Activated CD8-positive, alpha-beta memory T cell treated with anti-CD3 and anti-CD28 coated beads for 4 hours (primary cell): Measurements from ENCODE around the gene TMIE.

Source experiments
- DNase-seq, 2 donors: peaks; one replicate each; pipeline ENCODE4 v3.0.0-alpha.2; 2020; ENCODE audit warnings: low read depth in 2 of 2

Gene TMIE, protein sequence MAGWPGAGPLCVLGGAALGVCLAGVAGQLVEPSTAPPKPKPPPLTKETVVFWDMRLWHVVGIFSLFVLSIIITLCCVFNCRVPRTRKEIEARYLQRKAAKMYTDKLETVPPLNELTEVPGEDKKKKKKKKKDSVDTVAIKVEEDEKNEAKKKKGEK

DNA sequence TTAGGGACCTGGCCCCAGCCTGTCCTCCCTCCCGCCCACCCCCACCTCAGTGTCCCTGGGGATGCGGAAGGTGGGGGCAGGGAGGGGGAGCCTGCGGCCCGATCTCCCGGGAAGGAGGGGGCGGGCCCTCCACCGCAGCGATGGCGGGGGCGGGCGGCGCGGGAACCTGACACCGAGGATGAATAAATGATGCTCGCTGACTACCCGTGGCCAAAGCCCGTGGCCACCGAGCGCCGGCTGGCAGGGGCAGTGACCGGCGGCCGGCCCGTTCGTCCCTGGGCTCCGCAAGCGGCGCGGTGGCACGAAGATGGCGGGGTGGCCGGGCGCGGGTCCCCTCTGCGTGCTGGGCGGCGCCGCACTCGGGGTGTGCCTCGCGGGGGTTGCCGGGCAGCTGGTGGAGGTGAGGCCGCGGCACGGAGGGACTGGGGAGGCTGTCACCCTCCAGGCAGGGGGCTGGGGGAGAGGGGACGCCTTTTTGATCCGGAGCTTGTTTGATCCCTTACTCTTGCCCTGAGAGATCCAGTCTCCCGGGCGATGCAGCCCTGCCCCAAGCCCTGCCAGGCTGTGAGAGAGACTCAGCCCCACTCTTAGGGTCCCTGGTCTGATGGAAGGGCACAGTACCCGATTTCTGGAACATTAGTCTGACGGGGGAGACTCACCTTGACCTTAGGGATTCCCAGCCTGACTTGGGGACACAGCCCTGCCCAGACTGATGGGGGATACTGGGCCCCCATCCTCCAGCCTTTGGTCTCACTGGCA is at the start of gene TMIE:
TSS of gene TMIE (plus strand) at position 212 of the 759 bp plus-strand sequence. CDS start at position 308, 96 bp downstream.
- no peak for DNase-seq

DNA sequence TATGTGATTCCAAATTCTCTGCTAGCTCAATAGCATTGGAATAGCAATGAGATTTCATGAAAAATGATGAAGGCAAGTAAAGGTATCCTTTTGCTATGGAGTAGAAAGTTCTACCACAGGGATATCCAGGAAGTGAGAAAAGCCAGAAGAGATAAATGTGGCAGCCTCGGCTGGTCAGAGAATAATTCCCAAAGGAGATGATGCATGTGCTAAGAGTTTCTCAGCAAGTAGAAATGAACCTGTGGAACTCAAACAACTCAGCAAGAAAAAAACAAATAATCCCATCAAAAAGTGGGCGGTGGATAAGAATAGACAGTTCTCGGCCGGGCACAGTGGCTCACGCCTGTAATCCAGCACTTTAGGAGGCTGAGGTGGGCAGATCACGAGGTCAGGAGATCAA is 45.9 kb upstream of the TMIE start:
- no peak for DNase-seq

DNA sequence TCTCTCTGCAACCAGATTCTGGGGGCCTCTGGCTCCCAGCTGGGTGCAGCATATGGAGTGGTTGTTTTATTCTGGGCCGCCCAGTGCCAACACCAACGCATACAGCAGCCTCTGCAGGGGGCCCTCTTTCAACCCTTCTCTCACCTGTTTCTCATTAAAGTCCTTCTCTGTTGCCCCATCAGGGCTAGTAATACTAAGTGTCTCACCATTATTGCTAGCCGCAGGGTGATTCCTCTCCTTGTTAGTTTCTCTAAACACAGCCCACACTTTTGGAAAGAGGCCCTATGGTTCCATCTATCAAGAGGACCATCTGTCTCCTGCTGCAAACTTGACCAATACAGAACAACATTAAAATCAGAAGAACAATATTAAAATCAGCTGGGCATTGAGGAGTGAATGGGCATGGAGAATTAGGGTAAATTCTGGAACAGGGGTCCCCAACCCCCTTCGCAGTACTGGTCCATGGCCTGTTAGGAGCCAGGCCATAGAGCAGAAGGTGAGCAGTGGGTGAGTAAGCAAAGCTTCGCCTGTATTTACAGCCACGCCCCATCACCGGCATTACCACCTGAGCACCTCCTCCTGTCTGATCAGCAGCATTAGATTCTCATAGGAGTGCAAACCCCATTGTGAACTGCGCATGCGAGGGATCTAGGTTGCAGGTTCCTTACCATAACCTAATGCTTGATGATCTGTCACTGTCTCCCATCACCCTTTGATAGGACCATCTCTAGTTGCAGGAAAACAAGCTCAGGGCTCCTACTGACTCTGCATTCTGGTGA is 44.2 kb upstream of the TMIE start:
- no peak for DNase-seq

- DNase-seq, result no peak
Observed at GRCh38 chr3:46659285-46659684, 41.9 kb upstream of the TMIE start.

GRCh38 chr3:46660003-46660402 is 41.2 kb upstream of the TMIE start:
- DNase-seq, result no peak

DNA sequence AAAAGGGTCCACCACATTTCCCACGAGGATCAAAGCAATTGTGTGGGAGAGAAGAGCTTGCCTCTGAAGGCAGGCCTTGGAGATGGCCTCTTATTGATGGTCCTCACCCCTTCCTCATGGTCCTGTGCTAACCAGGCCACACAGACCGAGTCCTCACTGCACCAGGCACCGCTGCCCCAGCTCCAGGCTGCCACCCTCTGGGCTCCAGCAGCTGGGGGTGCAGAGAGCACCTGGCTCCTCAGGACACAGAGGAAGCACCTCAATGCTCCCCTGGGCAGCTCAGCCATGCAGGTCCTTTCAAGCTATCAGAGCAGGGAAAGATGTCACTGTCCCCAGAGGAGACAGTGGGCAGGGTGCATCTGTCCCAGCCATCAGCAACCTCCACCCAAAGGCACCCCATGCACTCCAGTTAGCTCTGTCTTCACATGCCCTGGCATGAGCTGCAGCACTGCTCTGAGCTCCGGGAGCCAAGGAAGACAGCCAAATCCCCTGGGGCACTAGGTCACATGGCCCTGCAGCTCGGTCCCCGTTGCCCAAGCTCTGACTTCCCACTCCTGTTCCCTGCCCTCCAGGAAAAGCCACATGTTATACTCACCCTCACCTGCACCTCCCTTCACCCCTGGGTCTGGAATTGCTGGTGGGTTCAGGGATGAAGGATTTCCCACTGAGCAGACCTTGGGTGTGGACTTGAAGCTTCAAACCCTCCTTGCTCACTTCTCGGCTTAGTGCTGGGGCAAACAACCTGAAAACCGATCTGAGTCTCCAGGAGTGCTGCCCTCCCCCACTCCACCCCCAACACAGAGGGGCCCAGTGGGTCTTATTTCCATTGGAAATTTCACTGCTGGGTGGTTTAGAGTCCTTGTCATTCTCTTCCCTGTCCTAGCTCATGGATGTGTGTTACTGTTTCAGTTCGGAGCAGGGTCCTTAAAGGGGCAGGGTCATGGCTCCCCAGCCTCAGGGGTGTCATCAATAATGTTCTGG is 40.4 kb upstream of the TMIE start:
- DNase-seq, result no peak

GRCh38 chr3:46661776-46662766 is 39.1 kb upstream of the TMIE start:
- DNase-seq, result no peak

GRCh38 chr3:46662771-46663551 is 38.2 kb upstream of the TMIE start:
- no peak for DNase-seq

DNA sequence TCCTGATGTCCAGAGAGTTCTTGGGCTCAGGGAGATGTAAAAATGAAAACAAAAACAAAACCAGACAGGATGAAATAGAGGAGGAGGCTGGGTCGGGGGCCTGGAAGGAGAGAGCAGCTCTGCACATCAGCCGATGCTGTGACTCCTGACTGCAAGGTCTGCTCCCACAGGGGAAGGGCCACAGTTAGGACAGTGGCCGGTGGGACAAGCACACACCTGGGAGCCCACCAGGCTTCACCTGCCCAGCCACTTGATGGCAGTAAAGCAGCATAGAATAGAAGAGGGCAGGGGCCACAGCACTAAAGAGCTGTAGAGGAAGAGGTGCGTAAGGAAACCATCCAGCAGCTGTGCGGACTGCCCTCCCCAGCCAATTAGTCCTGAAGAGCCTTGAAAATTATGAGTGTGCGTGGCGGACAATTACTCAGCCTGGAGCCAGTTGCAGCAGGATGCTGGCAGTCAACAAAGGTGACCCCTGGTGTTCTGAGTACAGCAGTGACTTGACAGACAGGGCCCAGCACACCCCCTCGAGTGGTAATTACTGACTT is 37.5 kb upstream of the TMIE start:
- DNase-seq, result no peak

DNA sequence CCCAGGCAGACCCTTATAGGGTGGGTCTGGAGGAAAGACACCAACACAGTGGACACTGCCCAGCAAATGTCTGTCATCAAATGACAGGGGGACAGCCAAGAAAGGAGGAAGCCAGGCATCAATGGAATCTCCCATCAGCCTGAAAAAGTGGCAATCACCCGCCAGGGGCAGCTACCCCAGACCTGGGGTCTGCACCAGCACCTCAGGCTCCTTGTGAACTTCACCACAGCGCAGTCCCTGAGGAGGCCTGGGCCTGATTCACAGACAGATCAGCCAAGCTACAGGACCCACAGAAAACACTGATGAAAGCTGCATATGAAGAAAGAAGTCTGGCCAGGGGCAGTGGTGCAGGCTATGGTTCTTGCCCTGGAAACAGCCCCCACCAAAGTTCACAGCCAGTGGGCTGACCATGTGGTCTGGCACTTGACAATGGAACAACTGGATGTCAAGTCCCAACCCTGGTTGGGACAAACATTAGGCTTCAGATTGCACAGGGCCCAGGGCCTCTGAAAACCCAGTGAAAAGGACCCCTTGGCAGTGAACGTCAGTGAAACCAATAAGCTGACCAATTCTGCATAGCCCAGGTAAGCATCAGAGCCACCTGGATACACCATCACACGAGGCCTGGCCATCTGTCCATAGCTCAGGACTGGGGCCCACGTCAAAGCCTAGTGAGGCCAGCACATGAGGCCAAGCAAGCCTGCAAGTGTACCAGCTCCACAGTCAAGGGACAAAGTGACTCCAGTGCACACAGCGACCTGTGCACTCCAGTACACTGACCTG is 36.8 kb upstream of the TMIE start:
- no peak for DNase-seq

DNA sequence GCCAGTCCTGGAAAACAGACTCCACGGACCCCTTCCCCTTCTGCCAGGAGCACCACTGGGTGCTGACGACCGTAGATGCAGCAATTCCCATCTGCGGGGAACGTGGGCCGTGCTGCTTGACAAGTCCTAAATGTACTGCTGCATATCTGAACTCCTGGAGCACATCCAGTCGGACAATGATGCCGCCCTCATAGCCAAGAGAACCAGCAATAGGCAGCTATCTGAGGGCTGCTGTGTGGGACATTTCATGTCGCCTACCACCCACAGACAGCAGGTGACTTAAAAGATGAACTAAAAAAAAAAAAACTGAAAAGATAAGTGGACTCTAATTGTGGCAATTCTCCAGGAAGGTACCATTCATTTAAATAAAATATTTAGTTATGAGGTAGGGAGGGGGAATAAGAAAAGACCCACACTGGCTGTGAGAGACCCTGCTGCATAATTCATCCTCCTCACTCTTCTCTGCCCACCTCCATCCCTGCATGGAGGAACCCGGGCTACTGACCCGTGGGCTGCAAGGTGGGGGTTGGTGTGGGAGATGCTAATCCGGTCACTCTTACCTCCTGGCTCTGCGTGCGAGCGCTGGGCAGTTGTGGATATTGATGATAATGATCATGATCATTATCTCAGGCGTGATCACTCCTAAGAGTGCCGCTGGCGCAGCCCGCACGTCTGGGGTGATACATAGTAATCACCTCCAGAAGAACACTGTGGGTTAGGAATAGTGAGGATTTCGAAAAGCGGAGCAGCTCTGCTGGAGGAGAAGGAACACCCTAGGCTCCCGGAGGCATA is 36.0 kb upstream of the TMIE start:
- no peak for DNase-seq

GRCh38 chr3:46665763-46666452 is 35.3 kb upstream of the TMIE start:
- no peak for DNase-seq

DNA sequence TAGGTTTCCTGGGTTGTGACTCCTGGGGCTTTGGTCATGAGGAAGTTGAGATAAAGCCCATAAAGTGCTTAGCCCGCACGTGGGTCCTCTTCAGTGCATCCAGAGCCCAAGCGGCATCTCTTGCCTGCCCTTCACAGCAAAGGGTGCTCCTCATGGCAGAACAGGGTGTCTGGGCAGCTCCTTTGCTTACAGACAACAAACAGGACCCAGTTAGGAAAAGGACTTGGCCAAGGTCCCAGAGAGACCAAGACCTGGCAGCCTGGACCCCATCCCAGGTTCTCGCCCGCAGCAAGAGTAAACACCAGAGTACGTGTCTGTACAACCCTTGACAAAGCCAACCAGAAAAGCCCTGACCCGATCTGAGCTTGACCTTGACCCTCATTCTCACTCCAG is 34.7 kb upstream of the TMIE start:
- no peak for DNase-seq

GRCh38 chr3:46667061-46667621 is 34.1 kb upstream of the TMIE start:
- no peak for DNase-seq

- no peak for DNase-seq
Observed at GRCh38 chr3:46667657-46668056, 33.5 kb upstream of the TMIE start.

DNA sequence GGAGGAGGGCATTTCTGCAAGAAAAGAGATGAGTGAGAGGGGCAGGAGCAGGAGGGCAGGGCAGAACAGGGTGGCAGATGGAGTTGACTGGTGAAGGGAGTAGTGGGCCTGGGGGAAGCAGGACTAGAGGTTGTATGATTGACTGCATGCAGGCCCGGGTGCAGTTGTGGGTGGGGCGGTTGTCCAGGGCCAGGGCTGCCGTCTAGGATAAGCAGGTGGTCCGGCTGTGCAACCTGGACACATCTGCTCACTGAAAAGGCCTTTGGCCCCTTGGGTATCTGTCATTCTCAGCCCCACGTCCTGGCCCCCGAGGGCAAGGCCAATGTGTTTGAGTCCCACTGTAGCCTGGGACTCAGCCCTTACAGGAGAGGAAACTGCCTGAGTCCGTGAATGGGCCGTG is 33.1 kb upstream of the TMIE start:
- DNase-seq, result no peak

GRCh38 chr3:46668591-46668990 is 32.6 kb upstream of the TMIE start:
- DNase-seq, result no peak
